CD14-positive monocyte (primary cell): ENCODE results near the gene ZGRF1. TPM values are rescaled to one million over a fixed set of nuclear protein-coding genes. Genes with fewer than 3 reads are reported as not detected.

ENCODE experiments used
- DNase-seq, 3 donors: peaks; one replicate each; pipeline ENCODE4 v3.0.0-alpha.2; 2011 to 2022
- H2AFZ ChIP-seq: 2 replicates; pipeline ENCODE4 v1.6.0; 2012; ENCODE audit warnings: mild to moderate bottlenecking, low read depth, low read length, inconsistent platforms; ENCODE audit not compliant: insufficient read depth, poor library complexity, severe bottlenecking
- H3K27ac ChIP-seq, 2 donors: 1 replicate in 1 of 2; 2 replicates in 1 of 2; pipeline ENCODE4 v1.5.1; 2012 to 2013; ENCODE audit warnings: low read length in 2 of 2, control low read depth in 1 of 2, inconsistent platforms in 1 of 2, low read depth in 1 of 2, mild to moderate bottlenecking in 1 of 2
- H3K27me3 ChIP-seq, 2 donors: one replicate each; pipeline versions ENCODE4 v1.6.0 to v1.6.1; 2011 to 2013; ENCODE audit warnings: low read length in 2 of 2; ENCODE audit not compliant: control insufficient read depth in 2 of 2, insufficient read depth in 2 of 2
- H3K36me3 ChIP-seq, 2 donors: replicated peaks in 1 of 2; 1 replicate in 1 of 2; 2 replicates in 1 of 2; pipeline versions ENCODE4 v1.5.1 to v1.6.1; 2012 to 2013; ENCODE audit warnings: low read length in 2 of 2, control low read depth in 1 of 2, inconsistent platforms in 1 of 2, mild to moderate bottlenecking in 1 of 2; ENCODE audit not compliant: insufficient read depth in 2 of 2, control insufficient read depth in 1 of 2
- H3K4me1 ChIP-seq, 2 donors: 1 replicate in 1 of 2; 2 replicates in 1 of 2; pipeline versions ENCODE4 v1.5.1 to v1.6.1; 2012 to 2013; ENCODE audit warnings: low read length in 2 of 2, control low read depth in 1 of 2, inconsistent platforms in 1 of 2, mild to moderate bottlenecking in 1 of 2, moderate library complexity in 1 of 2; ENCODE audit not compliant: insufficient read depth in 2 of 2, control insufficient read depth in 1 of 2
- H3K4me2 ChIP-seq: replicated peaks from 2 replicates; pipeline ENCODE3; 2012; ENCODE audit warnings: low read length, moderate library complexity, mild to moderate bottlenecking; ENCODE audit not compliant: poor library complexity, severe bottlenecking; ENCODE audit errors: extremely low read depth
- H3K4me3 ChIP-seq, 3 experiments: fragments of 200-600 bp in 1 of 3; sonication (generic) in 1 of 3; replicated peaks in 1 of 3; 1 replicate in 2 of 3; 2 replicates in 1 of 3; pipeline ENCODE4 v1.5.1; 2011 to 2013; ENCODE audit warnings: low read length in 3 of 3, mild to moderate bottlenecking in 3 of 3, control low read depth in 2 of 3, low read depth in 2 of 3, inconsistent platforms in 1 of 3, moderate library complexity in 1 of 3
- H3K79me2 ChIP-seq: 2 replicates; pipeline ENCODE4 v1.6.0; 2012; ENCODE audit warnings: mild to moderate bottlenecking, control low read depth, inconsistent platforms, low read length, moderate library complexity; ENCODE audit not compliant: insufficient read depth
- H3K9ac ChIP-seq: 2 replicates; pipeline ENCODE4 v1.6.0; 2017; ENCODE audit warnings: low read length, mild to moderate bottlenecking; ENCODE audit not compliant: insufficient read depth, poor library complexity, severe bottlenecking
- H3K9me3 ChIP-seq, 2 donors: replicated peaks in 1 of 2; 1 replicate in 1 of 2; 2 replicates in 1 of 2; pipeline versions ENCODE4 v1.5.1 to v1.6.1; 2012 to 2013; ENCODE audit warnings: low read length in 2 of 2, control low read depth in 1 of 2; ENCODE audit not compliant: control insufficient read depth in 1 of 2, insufficient read depth in 1 of 2
- H4K20me1 ChIP-seq: 2 replicates; pipeline ENCODE4 v1.6.0; 2012; ENCODE audit warnings: mild to moderate bottlenecking, low read length, control low read depth, moderate library complexity; ENCODE audit not compliant: insufficient read depth
- H3K27ac Mint-ChIP-seq, 7 donors: one replicate each; pipeline ENCODE4 v1.8.0; 2020; ENCODE audit warnings: mild to moderate bottlenecking in 7 of 7, mixed read lengths in 7 of 7, moderate library complexity in 6 of 7, inconsistent platforms in 2 of 7
- H3K27me3 Mint-ChIP-seq, 3 donors: one replicate each; pipeline ENCODE4 v1.8.0; 2021 to 2022; ENCODE audit warnings: low read depth in 3 of 3, mild to moderate bottlenecking in 3 of 3, mixed read lengths in 3 of 3, moderate library complexity in 3 of 3, inconsistent platforms in 1 of 3
- H3K36me3 Mint-ChIP-seq, 2 donors: one replicate each; pipeline ENCODE4 v1.8.0; 2020; ENCODE audit warnings: mixed read lengths in 2 of 2, inconsistent platforms in 1 of 2, mild to moderate bottlenecking in 1 of 2
- H3K4me1 Mint-ChIP-seq: one replicate; pipeline ENCODE4 v1.8.0; 2020; ENCODE audit warnings: mild to moderate bottlenecking, mixed read lengths
- H3K4me3 Mint-ChIP-seq, 2 donors: one replicate each; pipeline ENCODE4 v1.8.0; 2020; ENCODE audit warnings: mild to moderate bottlenecking in 2 of 2, mixed read lengths in 2 of 2, moderate library complexity in 1 of 2
- H3K9me3 Mint-ChIP-seq, 7 donors: one replicate each; pipeline ENCODE4 v1.8.0; 2020 to 2022; ENCODE audit warnings: mixed read lengths in 7 of 7, mild to moderate bottlenecking in 6 of 7, moderate library complexity in 6 of 7, inconsistent platforms in 2 of 7
- CTCF ChIP-seq: fragments of 200-600 bp; IDR thresholded peaks from one replicate; pipeline ENCODE4 v1.8.0; 2022; ENCODE audit warnings: antibody characterized with exemption, mild to moderate bottlenecking
- WGBS: methylation state at CpG from one replicate; pipeline ENCODE4 v1.1.5; 2013; ENCODE audit warnings: missing lambda C conversion rate; ENCODE audit not compliant: insufficient coverage; 5-methylcytosine and 5-hydroxymethylcytosine counted together
- intact Hi-C, 2 donors: fragments of 100-400 bp; cut with micrococcal nuclease; formaldehyde crosslinking; loops; one replicate each; pipeline versions ENCODE4 v1.15.0 to v1.15.1; 2023
- polyA plus RNA-seq, 3 donors: library from polyadenylated mRNA; depleted of rRNA in 1 of 3; unstranded in 2 of 3; stranded (reverse) in 1 of 3; fragments of 300-500 nt in 2 of 3; fragments of >200 nt in 1 of 3; fragmentation: Illumina TruSeq in 2 of 3; gene quantifications; 1 replicate in 2 of 3; 2 replicates in 1 of 3; pipeline ENCODE4 v1.2.3, GENCODE V29; 2012 to 2021

ZGRF1 gene
- polyA plus RNA-seq, 3 donors: 0.81 to 2.9 (median 0.81) TPM

DNA sequence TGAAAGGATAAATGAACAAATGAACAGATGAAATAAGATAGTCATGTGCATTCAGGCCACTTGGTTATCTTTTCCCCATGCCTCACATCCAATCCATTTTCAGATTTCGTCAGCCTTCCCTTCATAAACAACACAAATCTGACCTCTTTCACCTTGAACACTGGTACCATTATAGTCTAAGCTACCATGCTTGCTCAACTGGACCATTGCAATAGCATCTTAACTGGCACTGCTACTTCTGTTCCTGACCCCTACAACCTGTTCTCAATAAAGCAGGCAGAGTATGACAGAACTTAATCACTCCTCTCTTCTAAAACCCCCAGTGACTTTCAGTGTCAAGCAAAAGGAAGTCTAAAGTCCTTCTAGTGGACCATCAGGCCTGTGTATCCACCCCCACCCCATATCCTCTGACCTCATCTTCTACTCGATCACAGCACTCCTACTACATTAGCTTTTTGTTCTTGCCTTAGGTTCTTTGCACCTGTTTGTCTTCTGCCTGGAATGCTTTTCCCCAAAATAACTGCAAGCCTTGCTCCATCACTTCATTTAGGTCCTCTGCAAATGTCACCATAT lies 40.9 kb upstream of the ZGRF1 start:
- TF ChIP-seq CTCF: no peak
- Histone ChIP-seq H3K27ac (no peak overlapping the region), H3K79me2 (no peaks in the 10 kb centered on the region), H3K4me3 (no peak overlapping the region), H4K20me1 (no peaks in the 10 kb centered on the region), H3K9me3 (no peaks in the 10 kb centered on the region), H3K36me3 (no peaks in the 10 kb centered on the region), H3K9ac (no peak overlapping the region), H2AFZ (no peak overlapping the region), H3K27me3 (no peaks in the 10 kb centered on the region), H3K4me1 (no peaks in the 10 kb centered on the region), H3K4me2 (no peak overlapping the region)
- Mint-ChIP-seq H3K9me3 (peaks cover 0 to 2% (median 0%) of the 10 kb centered on the region in 7 donors), H3K36me3 (no peaks in the 10 kb centered on the region), H3K27ac (no peak overlapping the region), H3K27me3 (peaks cover 0 to 2% (median 1%) of the 10 kb centered on the region in 3 donors), H3K4me3 (no peak overlapping the region), H3K4me1 (no peaks in the 10 kb centered on the region)
- 90% methylated on average over 2 of the region's 2 CpGs for WGBS
- DNase-seq: no peak
- intact Hi-C loops: no loop called here

DNA sequence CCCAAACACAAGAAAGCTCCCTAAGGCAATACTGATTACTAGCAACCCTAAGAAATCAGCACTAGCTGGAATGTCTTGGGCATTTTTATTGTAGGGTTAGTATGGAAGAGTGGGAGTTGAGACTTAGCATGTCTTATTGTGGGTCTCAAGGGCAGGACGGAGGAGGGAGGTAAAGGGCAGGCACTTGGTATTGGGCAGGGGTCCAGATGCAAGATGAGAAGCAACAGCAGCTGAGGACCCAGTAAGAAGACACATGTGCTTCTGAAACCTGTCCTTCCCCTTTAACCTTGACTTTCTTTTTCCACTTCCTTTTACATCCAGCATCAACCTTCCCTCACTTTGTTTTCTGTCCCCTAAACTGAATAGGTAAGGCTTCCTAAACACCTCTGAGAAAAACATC lies 37.7 kb upstream of the ZGRF1 start:
- H3K4me1 Mint-ChIP-seq: no peaks in the 10 kb centered on the region
- Histone ChIP-seq H3K9me3 (no peaks in the 10 kb centered on the region), H3K4me1 (no peaks in the 10 kb centered on the region), H3K36me3 (no peaks in the 10 kb centered on the region), H3K9ac (no peak overlapping the region), H3K4me2 (no peak overlapping the region), H3K27ac (no peak overlapping the region), H3K27me3 (no peaks in the 10 kb centered on the region), H3K79me2 (no peaks in the 10 kb centered on the region), H4K20me1 (no peaks in the 10 kb centered on the region), H3K4me3 (no peak overlapping the region), H2AFZ (no peak overlapping the region)
- no peak overlapping the region for H3K27ac Mint-ChIP-seq
- WGBS: 83% methylated on average over 1 of the region's 1 CpG
- intact Hi-C loops: no loop called here
- H3K9me3 Mint-ChIP-seq: no peaks in the 10 kb centered on the region
- peaks cover 0 to 2% (median 1%) of the 10 kb centered on the region in 3 donors for H3K27me3 Mint-ChIP-seq
- H3K4me3 Mint-ChIP-seq: no peak overlapping the region
- H3K36me3 Mint-ChIP-seq: no peaks in the 10 kb centered on the region
- no peak for TF ChIP-seq CTCF
- DNase-seq: no peak
